ENCODE data around the gene QDPR.
"Not testable (repeated sequence)": the region's sequence is repeated elsewhere in the genome, so short reads cannot be mapped to it uniquely, and the experiment has no call there.

QDPR gene

DNA sequence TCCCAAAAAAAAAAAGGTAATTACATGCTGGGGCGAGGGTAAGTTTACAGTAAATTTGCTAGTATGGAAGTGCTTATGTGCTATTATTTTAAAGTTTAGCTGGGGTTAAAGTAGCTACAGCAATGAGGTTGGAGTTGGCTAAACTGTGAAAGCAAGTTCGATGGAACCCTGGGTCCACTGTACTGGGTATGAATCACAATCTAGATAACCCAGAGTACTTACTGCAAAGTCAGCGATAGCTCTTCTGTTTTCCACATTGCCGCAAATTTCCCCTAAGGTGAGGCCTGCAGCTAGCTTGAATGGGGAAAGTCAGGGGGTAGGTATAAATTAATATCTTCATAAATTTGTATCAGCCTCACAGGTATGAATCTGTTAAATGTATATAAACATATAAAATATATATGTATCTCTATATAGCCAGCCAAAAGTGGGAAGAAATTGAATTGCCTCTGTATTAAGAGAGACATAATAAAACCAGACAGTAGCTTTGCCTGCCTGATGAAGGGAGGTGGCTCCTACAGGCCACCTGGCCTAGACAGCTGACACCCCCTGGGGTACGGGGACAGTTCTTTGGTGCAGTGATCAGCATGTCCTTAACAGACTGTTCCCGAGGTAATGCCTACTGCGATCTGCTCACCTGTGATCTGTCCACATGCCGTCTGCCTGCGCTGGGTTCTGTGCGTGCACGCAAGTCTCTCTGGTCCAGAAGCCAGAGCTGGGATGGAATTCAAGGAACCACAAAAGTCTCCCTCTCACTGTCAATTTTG, 33.7 kb upstream of the QDPR start:
- no peaks in the 10 kb centered on the region for H3K79me2 ChIP-seq (ENCODE audit: insufficient read depth, low read length)
- no peaks in the 10 kb centered on the region for H3K9me3 ChIP-seq (ENCODE audit: insufficient read depth, low read length)
- H4K20me1 ChIP-seq (ENCODE audit: low read depth, low read length), result no peaks in the 10 kb centered on the region
- no peak overlapping the region for H3K9ac ChIP-seq (ENCODE audit: low read length)
- H3K4me2 ChIP-seq (ENCODE audit: low read depth, low read length, poor library complexity, severe bottlenecking), result no peak overlapping the region
- H2AFZ ChIP-seq (ENCODE audit: low read depth, low read length, severe bottlenecking), result no peak overlapping the region
- TF ChIP-seq EZH2phosphoT487 (conservative IDR thresholded peaks at IDR 0.05; ENCODE audit: low read length), result no peak
- no peak for TF ChIP-seq CTCF (IDR thresholded peaks at IDR 0.05; ENCODE audit: insufficient read depth, low read length, poor library complexity, severe bottlenecking)
- no peaks in the 10 kb centered on the region for H3F3A ChIP-seq (ENCODE audit: insufficient read depth)
- no peak overlapping the region for H3K27ac ChIP-seq (ENCODE audit: low read depth, low read length)
- H3K36me3 ChIP-seq (ENCODE audit: low read length), result no peaks in the 10 kb centered on the region
- H3K27me3 ChIP-seq (ENCODE audit: low read length), result no peaks in the 10 kb centered on the region
- H3K4me3 ChIP-seq (ENCODE audit: insufficient read depth, low read length, poor library complexity, severe bottlenecking), result no peak overlapping the region
- H3K9me2 ChIP-seq (replicated peaks; ENCODE audit: insufficient read depth, low read length), result no peaks in the 10 kb centered on the region

DNA sequence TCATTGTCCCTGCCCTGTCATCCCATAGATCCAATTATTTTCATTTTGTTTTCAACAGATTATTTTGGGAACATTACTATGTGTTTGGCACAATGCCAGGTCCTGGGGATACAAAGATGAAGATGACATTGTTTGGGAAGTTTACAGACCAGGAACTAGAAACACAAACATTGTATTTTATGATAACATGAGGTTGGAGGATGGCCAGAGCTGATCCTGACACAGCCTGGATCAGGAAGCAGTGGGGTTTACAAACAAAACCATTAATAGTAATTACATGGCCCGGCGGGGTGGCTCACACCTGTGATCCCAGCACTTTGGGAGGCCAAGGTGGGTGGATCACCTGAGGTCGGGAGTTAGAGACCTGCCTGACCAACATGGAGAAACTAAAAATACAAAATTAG, 32.9 kb upstream of the QDPR start:
- no peaks in the 10 kb centered on the region for H4K20me1 ChIP-seq (ENCODE audit: low read depth, low read length)

DNA sequence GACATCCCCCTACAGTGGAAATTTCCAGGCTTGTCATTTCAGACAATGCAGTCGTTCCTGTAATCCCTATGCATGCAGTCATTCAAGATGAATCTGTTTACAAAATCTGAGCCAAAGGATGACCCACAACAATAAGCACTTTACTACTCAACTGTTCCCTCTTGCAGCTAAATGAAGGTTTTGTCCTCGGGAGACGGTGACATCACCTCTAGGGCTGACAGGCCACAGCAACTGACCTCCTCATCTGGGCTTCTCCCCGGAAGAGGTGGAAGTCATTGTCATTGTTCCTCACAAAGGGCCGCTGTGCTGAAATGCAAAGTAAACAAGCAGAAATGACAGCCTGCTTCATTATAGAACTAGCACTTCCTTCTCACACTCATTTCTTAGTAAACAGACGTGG, 32.3 kb upstream of the QDPR start:
- Histone ChIP-seq H3K27me3 (ENCODE audit: low read length) (no peaks in the 10 kb centered on the region), H3K9me3 (ENCODE audit: insufficient read depth, low read length) (no peaks in the 10 kb centered on the region), H3K4me3 (ENCODE audit: insufficient read depth, low read length, poor library complexity, severe bottlenecking) (no peak overlapping the region), H3K9me2 (replicated peaks; ENCODE audit: insufficient read depth, low read length) (no peaks in the 10 kb centered on the region), H3K36me3 (ENCODE audit: low read length) (no peaks in the 10 kb centered on the region), H3K4me2 (ENCODE audit: low read depth, low read length, poor library complexity, severe bottlenecking) (no peak overlapping the region), H3K79me2 (ENCODE audit: insufficient read depth, low read length) (no peaks in the 10 kb centered on the region), H4K20me1 (ENCODE audit: low read depth, low read length) (no peaks in the 10 kb centered on the region), H3F3A (ENCODE audit: insufficient read depth) (no peaks in the 10 kb centered on the region), H3K27ac (ENCODE audit: low read depth, low read length) (no peak overlapping the region), H3K9ac (ENCODE audit: low read length) (no peak overlapping the region), H2AFZ (ENCODE audit: low read depth, low read length, severe bottlenecking) (no peak overlapping the region)
- TF ChIP-seq CTCF (IDR thresholded peaks at IDR 0.05; ENCODE audit: insufficient read depth, low read length, poor library complexity, severe bottlenecking) (no peak), EZH2phosphoT487 (conservative IDR thresholded peaks at IDR 0.05; ENCODE audit: low read length) (no peak)

More for the DNA sequence above, 32.9 kb upstream of the QDPR start:
- Histone ChIP-seq H3K27ac (ENCODE audit: low read depth, low read length) (no peak overlapping the region), H3K27me3 (ENCODE audit: low read length) (no peaks in the 10 kb centered on the region), H2AFZ (ENCODE audit: low read depth, low read length, severe bottlenecking) (no peak overlapping the region), H3K9me3 (ENCODE audit: insufficient read depth, low read length) (no peaks in the 10 kb centered on the region), H3K79me2 (ENCODE audit: insufficient read depth, low read length) (no peaks in the 10 kb centered on the region), H3K9me2 (replicated peaks; ENCODE audit: insufficient read depth, low read length) (no peaks in the 10 kb centered on the region), H3K36me3 (ENCODE audit: low read length) (no peaks in the 10 kb centered on the region), H3K4me3 (ENCODE audit: insufficient read depth, low read length, poor library complexity, severe bottlenecking) (no peak overlapping the region), H3K9ac (ENCODE audit: low read length) (no peak overlapping the region), H3K4me2 (ENCODE audit: low read depth, low read length, poor library complexity, severe bottlenecking) (no peak overlapping the region), H3F3A (ENCODE audit: insufficient read depth) (no peaks in the 10 kb centered on the region)
- TF ChIP-seq CTCF (IDR thresholded peaks at IDR 0.05; ENCODE audit: insufficient read depth, low read length, poor library complexity, severe bottlenecking) (no peak), EZH2phosphoT487 (conservative IDR thresholded peaks at IDR 0.05; ENCODE audit: low read length) (no peak)

- H3K79me2 ChIP-seq (ENCODE audit: insufficient read depth, low read length); H4K20me1 ChIP-seq (ENCODE audit: low read depth, low read length); H3K9me3 ChIP-seq (ENCODE audit: insufficient read depth, low read length); H3K4me2 ChIP-seq (ENCODE audit: low read depth, low read length, poor library complexity, severe bottlenecking); H3K27ac ChIP-seq (ENCODE audit: low read depth, low read length); H3K36me3 ChIP-seq (ENCODE audit: low read length); H3K9ac ChIP-seq (ENCODE audit: low read length); H3K27me3 ChIP-seq (ENCODE audit: low read length); H2AFZ ChIP-seq (ENCODE audit: low read depth, low read length, severe bottlenecking); H3K9me2 ChIP-seq (replicated peaks; ENCODE audit: insufficient read depth, low read length); H3F3A ChIP-seq (ENCODE audit: insufficient read depth); H3K4me3 ChIP-seq (ENCODE audit: insufficient read depth, low read length, poor library complexity, severe bottlenecking): not testable (repeated sequence)
These were observed 25.2 kb upstream of the QDPR start for GRCh38 chr4:17537060-17537459.
